Measurements from ENCODE around the gene NFATC2. TPM values are rescaled to one million over a fixed set of nuclear protein-coding genes. Genes with fewer than 3 reads are reported as not detected.

Gene NFATC2
- total and polyA plus RNA-seq, 2 of the 8 experiments (the other 6 are each of a cell fraction or from before 2014, with no cell fraction given), result 0.27 to 0.91 TPM

DNA sequence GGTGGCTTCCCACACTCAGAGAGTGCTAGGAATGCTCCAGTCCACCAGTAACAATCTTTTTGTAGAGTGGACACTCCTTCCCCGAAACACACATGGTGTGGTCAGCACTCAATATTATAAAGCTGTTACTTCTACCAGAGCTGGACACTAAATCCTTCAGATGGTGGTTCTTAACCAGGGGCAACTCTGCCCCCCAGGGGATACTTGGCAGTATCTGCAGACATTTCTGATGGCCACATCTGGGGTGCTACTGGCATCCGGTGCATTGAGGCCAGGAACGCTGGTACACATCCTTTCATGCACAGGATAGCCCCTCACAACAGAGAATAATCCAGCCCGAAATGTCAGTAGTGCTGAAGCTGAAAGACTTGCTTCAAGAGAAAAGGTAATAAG is 124.4 kb downstream of the NFATC2 start:
- Histone ChIP-seq H2BK12ac (ENCODE audit: low read depth, low read length) (no peak overlapping the region), H3K4me1 (replicated peaks in 1 of 4; ENCODE audit: control insufficient read depth in 3 of 4, insufficient read depth in 4 of 4, low read length in 3 of 4) (peaks cover 0 to 3% (median under 1%) of the 10 kb centered on the region in 4 experiments; a peak in 1 of 7 replicates), H2BK20ac (ENCODE audit: low read length) (no peak overlapping the region), H4K5ac (ENCODE audit: insufficient read length, low read depth, low read length) (no peak overlapping the region), H2AK5ac (ENCODE audit: low read depth, low read length) (no peak overlapping the region), H3K4ac (replicated peaks; ENCODE audit: insufficient read length, low read depth, low read length) (no peak overlapping the region), H3K14ac (ENCODE audit: insufficient read length) (no peak overlapping the region), H2BK5ac (ENCODE audit: low read depth, low read length) (no peak overlapping the region), H3K27me3 (replicated peaks in 1 of 4; ENCODE audit: control insufficient read depth in 3 of 4, extremely low read depth in 1 of 4, insufficient read depth in 3 of 4, low read length in 3 of 4) (no peaks in the 10 kb centered on the region), H3K23ac (ENCODE audit: insufficient read length) (no peak overlapping the region), H3K79me2 (ENCODE audit: control insufficient read depth in 1 of 2, insufficient read depth in 2 of 2, low read length in 2 of 2) (no peaks in the 10 kb centered on the region), H3K4me2 (ENCODE audit: insufficient read depth in 1 of 2, low read depth in 2 of 2, low read length in 2 of 2) (no peak overlapping the region), H3K9ac (replicated peaks in 1 of 4; ENCODE audit: extremely low read depth in 1 of 4, low read depth in 3 of 4, low read length in 3 of 4) (no peak overlapping the region), H4K91ac (replicated peaks; ENCODE audit: insufficient read length, low read length) (no peak overlapping the region), H3K4me3 (ENCODE audit: extremely low read depth in 1 of 4, insufficient read depth in 2 of 4, low read depth in 3 of 4, low read length in 4 of 4) (no peak overlapping the region), H3K27ac (ENCODE audit: low read depth, low read length) (no peak overlapping the region), H2AFZ (ENCODE audit: low read length) (no peak overlapping the region), H3K23me2 (ENCODE audit: low read depth, low read length) (no peaks in the 10 kb centered on the region), H3K36me3 (ENCODE audit: control insufficient read depth in 2 of 4, insufficient read depth in 4 of 4, low read length in 3 of 4) (no peaks in the 10 kb centered on the region), H2BK120ac (replicated peaks; ENCODE audit: low read depth, low read length) (no peak overlapping the region), H3K9me3 (ENCODE audit: insufficient read depth in 2 of 2, low read depth in 1 of 2, low read length in 1 of 2) (no peaks in the 10 kb centered on the region), H4K20me1 (replicated peaks in 1 of 2; ENCODE audit: control insufficient read depth in 1 of 2, insufficient read depth in 2 of 2, low read length in 2 of 2) (no peaks in the 10 kb centered on the region), H3K79me1 (ENCODE audit: low read depth, low read length) (no peaks in the 10 kb centered on the region), H3K18ac (ENCODE audit: extremely low read depth, low read length) (no peak overlapping the region), H3K56ac (replicated peaks; ENCODE audit: insufficient read length, low read depth, low read length) (no peak overlapping the region), H2BK15ac (ENCODE audit: low read length) (no peak overlapping the region), H4K8ac (ENCODE audit: extremely low read depth, insufficient read depth, low read length) (no peak overlapping the region)
- no peak for DNase-seq (ENCODE audit: low read depth in 1 of 2, low spot score in 2 of 2)
- TF ChIP-seq KDM1A (IDR thresholded peaks at IDR 0.05; ENCODE audit: borderline replicate concordance, low read length) (no peak), SIRT6 (IDR thresholded peaks at IDR 0.05; ENCODE audit: low read length) (no peak), EGR1 (IDR thresholded peaks at IDR 0.05; ENCODE audit: borderline replicate concordance, low read depth, low read length) (no peak), TAF1 (IDR thresholded peaks at IDR 0.05; ENCODE audit: low read depth, low read length) (no peak), SIX5 (IDR thresholded peaks at IDR 0.05; ENCODE audit: low read depth, low read length) (no peak), RAD21 (IDR thresholded peaks at IDR 0.05 in 1 of 2, conservative IDR thresholded peaks at IDR 0.05 in 1 of 2; ENCODE audit: low read depth in 2 of 2, low read length in 2 of 2) (peak; percentile 36 to 60)
- TF ChIP-seq, protein P1, sequence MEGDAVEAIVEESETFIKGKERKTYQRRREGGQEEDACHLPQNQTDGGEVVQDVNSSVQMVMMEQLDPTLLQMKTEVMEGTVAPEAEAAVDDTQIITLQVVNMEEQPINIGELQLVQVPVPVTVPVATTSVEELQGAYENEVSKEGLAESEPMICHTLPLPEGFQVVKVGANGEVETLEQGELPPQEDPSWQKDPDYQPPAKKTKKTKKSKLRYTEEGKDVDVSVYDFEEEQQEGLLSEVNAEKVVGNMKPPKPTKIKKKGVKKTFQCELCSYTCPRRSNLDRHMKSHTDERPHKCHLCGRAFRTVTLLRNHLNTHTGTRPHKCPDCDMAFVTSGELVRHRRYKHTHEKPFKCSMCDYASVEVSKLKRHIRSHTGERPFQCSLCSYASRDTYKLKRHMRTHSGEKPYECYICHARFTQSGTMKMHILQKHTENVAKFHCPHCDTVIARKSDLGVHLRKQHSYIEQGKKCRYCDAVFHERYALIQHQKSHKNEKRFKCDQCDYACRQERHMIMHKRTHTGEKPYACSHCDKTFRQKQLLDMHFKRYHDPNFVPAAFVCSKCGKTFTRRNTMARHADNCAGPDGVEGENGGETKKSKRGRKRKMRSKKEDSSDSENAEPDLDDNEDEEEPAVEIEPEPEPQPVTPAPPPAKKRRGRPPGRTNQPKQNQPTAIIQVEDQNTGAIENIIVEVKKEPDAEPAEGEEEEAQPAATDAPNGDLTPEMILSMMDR (IDR thresholded peaks at IDR 0.05; ENCODE audit: control extremely low read depth in 1 of 3, insufficient read depth in 1 of 3, low read depth in 1 of 3, low read length in 3 of 3), result peak in 2 of 3 experiments; percentile 11 to 30; a peak in 3 of 4 replicates
- ChIA-PET POLR2A (ENCODE audit: partially characterized antibody) (interaction anchor here (1.1 kb wide), 1 partner anchor 426 kb away, joined by 3 read pairs; no protein-coding TSS in a partner anchor), CTCF (ENCODE audit: partially characterized antibody) (interaction anchor here (1.1 to 3.1 kb wide), 7 partner anchors 9 to 145 kb away, joined by 3 to 18 read pairs (median 4); no protein-coding TSS in a partner anchor)
- WGBS, 2 experiments (ENCODE audit: extremely low coverage in 1 of 2, insufficient coverage in 1 of 2, insufficient read length in 1 of 2, insufficient replicate concordance in 2 of 2, low coverage in 1 of 2, low lambda C conversion rate in 2 of 2, missing lambda C conversion rate in 1 of 2), result 93% methylated on average over 4 of the region's 4 CpGs; no CpG with 5 or more reads in 1 of the 2 experiments
- no peak for FAIRE-seq
